HCT116 (cell line): Measurements from ENCODE around the gene HLA-B.

Experiments
- EZH2 ChIP-seq: fragments of 200-600 bp; sonication (generic); IDR thresholded peaks from 2 replicates; pipeline ENCODE4 v1.6.1; 2017; ENCODE audit warnings: antibody characterized with exemption, mixed run types
- FOSL1 ChIP-seq: IDR thresholded peaks from 2 replicates; pipeline ENCODE4 v1.6.1; 2012; ENCODE audit warnings: low read depth
- JUND ChIP-seq: IDR thresholded peaks from 2 replicates; pipeline ENCODE4 v1.6.1; 2012
- MAX ChIP-seq: IDR thresholded peaks from 2 replicates; pipeline ENCODE4 v1.6.1; 2012
- POLR2A ChIP-seq: IDR thresholded peaks from 2 replicates; pipeline ENCODE4 v1.7.0; 2011; ENCODE audit warnings: borderline replicate concordance; ENCODE audit not compliant: insufficient read depth, insufficient read length; ENCODE audit errors: extremely low read depth
- POLR2AphosphoS5 ChIP-seq: IDR thresholded peaks from 2 replicates; pipeline ENCODE4 v1.6.1; 2011; ENCODE audit warnings: mild to moderate bottlenecking, low read depth, low read length, moderate library complexity
- RAD21 ChIP-seq: IDR thresholded peaks from 2 replicates; pipeline ENCODE4 v1.6.1; 2012; ENCODE audit warnings: low read depth, mild to moderate bottlenecking
- REST ChIP-seq: IDR thresholded peaks from 2 replicates; pipeline ENCODE4 v1.6.1; 2012; ENCODE audit warnings: low read depth
- TF ChIP-seq, protein P1 (sequence below), 3 experiments: fragments of 200-600 bp in 1 of 3; sonication (generic) in 1 of 3; IDR thresholded peaks in 2 of 3; conservative IDR thresholded peaks in 1 of 3; 2 replicates each; pipeline ENCODE4 v1.5.1; 2012 to 2017; ENCODE audit warnings: low read depth in 2 of 3, low read length in 2 of 3, antibody characterized with exemption in 1 of 3, borderline replicate concordance in 1 of 3, control low read depth in 1 of 3, mild to moderate bottlenecking in 1 of 3, mixed read lengths in 1 of 3, mixed run types in 1 of 3, moderate library complexity in 1 of 3; ENCODE audit not compliant: insufficient read depth in 1 of 3

DNA sequence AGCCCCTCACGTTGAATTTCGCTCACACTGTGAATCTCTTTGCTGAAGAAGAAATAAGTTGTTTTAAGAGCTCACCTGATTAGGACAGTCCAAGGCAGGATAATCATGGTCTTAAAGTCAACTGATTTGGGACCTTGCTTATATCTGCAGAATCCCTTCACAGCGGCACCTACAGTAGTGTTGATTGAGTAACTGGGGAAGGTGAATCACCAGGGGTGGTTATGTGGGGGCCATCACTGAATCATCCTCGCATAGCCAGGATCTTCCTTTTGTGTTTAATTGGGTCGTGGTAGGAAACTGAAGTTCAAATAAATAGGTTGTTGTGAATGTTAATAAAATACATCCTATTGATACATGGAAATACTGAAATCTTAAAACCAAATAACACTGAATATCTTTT is 26.2 kb upstream of the HLA-B start:
- TF ChIP-seq, protein P1, sequence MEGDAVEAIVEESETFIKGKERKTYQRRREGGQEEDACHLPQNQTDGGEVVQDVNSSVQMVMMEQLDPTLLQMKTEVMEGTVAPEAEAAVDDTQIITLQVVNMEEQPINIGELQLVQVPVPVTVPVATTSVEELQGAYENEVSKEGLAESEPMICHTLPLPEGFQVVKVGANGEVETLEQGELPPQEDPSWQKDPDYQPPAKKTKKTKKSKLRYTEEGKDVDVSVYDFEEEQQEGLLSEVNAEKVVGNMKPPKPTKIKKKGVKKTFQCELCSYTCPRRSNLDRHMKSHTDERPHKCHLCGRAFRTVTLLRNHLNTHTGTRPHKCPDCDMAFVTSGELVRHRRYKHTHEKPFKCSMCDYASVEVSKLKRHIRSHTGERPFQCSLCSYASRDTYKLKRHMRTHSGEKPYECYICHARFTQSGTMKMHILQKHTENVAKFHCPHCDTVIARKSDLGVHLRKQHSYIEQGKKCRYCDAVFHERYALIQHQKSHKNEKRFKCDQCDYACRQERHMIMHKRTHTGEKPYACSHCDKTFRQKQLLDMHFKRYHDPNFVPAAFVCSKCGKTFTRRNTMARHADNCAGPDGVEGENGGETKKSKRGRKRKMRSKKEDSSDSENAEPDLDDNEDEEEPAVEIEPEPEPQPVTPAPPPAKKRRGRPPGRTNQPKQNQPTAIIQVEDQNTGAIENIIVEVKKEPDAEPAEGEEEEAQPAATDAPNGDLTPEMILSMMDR (IDR thresholded peaks at IDR 0.05 in 2 of 3, conservative IDR thresholded peaks at IDR 0.05 in 1 of 3; ENCODE audit: borderline replicate concordance in 1 of 3, insufficient read depth in 1 of 3, low read depth in 2 of 3, low read length in 2 of 3), result no peak
- TF ChIP-seq POLR2A, result no peak
- no peak for TF ChIP-seq JUND
- no peak for TF ChIP-seq POLR2AphosphoS5
- no peak for TF ChIP-seq REST
- TF ChIP-seq EZH2, result no peak
- TF ChIP-seq MAX, result no peak
- TF ChIP-seq RAD21, result no peak
- TF ChIP-seq FOSL1, result no peak
